ENCODE results near the gene DDX60.
A peak's percentile ranks its signal among the peaks of the same experiment; 100 is the strongest.
"Not testable (repeated sequence)": the region's sequence is repeated elsewhere in the genome, so short reads cannot be mapped to it uniquely, and the experiment has no call there.

DDX60 gene, protein sequence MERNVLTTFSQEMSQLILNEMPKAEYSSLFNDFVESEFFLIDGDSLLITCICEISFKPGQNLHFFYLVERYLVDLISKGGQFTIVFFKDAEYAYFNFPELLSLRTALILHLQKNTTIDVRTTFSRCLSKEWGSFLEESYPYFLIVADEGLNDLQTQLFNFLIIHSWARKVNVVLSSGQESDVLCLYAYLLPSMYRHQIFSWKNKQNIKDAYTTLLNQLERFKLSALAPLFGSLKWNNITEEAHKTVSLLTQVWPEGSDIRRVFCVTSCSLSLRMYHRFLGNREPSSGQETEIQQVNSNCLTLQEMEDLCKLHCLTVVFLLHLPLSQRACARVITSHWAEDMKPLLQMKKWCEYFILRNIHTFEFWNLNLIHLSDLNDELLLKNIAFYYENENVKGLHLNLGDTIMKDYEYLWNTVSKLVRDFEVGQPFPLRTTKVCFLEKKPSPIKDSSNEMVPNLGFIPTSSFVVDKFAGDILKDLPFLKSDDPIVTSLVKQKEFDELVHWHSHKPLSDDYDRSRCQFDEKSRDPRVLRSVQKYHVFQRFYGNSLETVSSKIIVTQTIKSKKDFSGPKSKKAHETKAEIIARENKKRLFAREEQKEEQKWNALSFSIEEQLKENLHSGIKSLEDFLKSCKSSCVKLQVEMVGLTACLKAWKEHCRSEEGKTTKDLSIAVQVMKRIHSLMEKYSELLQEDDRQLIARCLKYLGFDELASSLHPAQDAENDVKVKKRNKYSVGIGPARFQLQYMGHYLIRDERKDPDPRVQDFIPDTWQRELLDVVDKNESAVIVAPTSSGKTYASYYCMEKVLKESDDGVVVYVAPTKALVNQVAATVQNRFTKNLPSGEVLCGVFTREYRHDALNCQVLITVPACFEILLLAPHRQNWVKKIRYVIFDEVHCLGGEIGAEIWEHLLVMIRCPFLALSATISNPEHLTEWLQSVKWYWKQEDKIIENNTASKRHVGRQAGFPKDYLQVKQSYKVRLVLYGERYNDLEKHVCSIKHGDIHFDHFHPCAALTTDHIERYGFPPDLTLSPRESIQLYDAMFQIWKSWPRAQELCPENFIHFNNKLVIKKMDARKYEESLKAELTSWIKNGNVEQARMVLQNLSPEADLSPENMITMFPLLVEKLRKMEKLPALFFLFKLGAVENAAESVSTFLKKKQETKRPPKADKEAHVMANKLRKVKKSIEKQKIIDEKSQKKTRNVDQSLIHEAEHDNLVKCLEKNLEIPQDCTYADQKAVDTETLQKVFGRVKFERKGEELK (N-terminal part only)

GRCh38 chr4:168318266-168318895, at the start of gene DDX60:
Gene DDX60 (minus strand): TSS chr4:168318752. CDS start chr4:168311259, 7,493 bp downstream.
- peak; percentile 47 for DNase-seq (ENCODE audit: low read depth)

- no peak for DNase-seq (ENCODE audit: low read depth)
These were observed 48.5 kb upstream of the DDX60 start for GRCh38 chr4:168367065-168367464.

GRCh38 chr4:168362025-168362401, 43.5 kb upstream of the DDX60 start:
- no peak for DNase-seq (ENCODE audit: low read depth)

- DNase-seq (ENCODE audit: low read depth): no peak
These were observed 42.9 kb upstream of the DDX60 start for GRCh38 chr4:168361365-168362024.

DNA sequence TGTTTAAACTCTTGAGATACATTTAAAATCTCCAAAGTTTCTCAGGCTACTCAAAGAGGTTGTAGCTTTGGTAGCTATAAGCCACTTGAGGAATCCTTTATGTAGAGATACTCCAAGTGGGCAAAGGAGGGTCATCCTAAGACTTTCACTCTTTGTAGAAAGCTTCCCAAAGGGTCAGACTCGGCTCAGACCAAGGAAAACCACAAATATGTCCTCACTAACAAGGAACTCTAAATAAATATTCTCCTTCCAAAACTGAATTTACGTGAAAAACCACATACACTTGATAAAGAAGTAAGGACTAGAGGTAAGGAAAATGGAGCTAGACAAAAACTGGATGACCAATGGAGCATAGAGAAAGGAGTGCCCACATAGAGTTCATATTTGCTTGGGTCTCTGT, 41.7 kb upstream of the DDX60 start:
- no peak for DNase-seq (ENCODE audit: low read depth)

DNA sequence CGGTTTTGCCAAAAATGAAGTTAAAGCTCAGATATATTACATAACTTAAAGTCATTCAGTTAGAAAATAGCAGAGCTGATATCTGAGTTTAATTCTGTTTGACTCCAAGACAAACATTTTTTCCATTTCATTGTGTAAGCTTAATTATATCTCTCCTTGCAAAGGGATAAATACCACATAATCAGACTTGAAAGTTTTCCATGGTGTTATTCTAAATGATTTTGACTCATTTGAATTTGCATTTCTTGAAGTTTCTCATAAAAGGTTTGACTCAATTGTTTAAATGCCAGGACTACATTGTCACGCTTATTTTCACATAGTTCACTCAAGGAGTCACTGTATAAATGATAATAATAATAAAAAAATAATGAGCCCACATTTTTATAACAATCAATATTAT, 39.4 kb upstream of the DDX60 start:
- no peak for DNase-seq (ENCODE audit: low read depth)

DNA sequence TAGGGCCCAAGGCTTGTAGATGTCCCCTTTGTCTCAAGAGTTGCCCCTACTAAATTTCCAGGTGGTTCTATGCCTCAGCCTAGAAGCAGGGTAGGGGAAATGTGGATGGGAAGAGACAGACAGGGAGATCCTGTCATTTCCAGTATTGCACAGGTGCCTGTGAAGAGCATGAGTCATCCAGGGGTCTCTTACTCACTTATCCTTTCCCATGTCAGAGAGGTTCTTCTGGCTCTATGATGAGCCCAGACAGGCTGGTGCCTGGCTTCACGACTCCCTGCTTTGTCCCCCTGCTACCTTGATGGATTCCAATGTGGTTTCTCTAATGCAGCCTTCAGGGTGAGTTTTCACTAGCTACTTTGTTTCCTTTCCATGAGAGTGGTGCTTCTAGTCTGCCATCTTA, 35.2 kb upstream of the DDX60 start:
- DNase-seq (ENCODE audit: low read depth): no peak

DNA sequence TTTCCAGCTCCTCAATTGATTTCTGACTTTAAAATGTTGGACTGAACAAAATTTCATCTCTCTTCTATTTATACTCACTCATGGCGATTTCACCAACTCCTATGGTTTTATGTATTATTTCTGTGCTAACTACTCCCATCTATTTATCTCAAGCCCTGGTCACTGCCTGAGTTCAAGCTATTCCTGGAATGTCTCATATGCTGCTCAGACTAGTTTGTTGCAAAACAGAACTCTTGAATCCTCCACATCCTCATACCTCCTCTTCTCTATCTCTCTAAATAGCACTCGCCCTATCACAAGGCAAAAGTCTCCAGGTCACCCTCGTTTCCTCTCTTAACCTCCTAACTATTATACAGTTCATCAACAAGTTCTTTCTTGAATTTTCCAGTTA, 19.0 kb upstream of the DDX60 start:
- no peak for DNase-seq (ENCODE audit: low read depth)

GRCh38 chr4:168336837-168337549, 18.4 kb upstream of the DDX60 start:
- no peak for DNase-seq (ENCODE audit: low read depth)

DNA sequence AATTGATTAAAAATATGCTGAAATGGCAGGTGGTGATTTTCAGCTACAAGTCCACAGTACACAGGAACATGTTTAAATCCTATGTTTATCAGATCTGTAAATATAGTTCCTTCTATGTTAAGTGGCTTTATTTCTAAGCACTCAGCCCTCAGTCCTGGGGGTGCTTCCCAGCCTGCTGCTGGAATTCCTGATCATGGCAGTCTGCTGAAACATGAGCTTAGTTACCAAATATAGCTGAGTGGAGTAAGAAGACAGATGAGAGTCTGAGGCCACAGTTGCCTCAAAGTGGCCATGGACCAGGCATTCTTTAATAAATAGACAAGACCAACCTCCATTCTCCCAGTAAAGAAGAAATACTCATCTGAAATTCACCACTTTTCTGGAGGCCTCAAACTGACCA, 17.1 kb upstream of the DDX60 start:
- DNase-seq (ENCODE audit: low read depth): no peak

DNA sequence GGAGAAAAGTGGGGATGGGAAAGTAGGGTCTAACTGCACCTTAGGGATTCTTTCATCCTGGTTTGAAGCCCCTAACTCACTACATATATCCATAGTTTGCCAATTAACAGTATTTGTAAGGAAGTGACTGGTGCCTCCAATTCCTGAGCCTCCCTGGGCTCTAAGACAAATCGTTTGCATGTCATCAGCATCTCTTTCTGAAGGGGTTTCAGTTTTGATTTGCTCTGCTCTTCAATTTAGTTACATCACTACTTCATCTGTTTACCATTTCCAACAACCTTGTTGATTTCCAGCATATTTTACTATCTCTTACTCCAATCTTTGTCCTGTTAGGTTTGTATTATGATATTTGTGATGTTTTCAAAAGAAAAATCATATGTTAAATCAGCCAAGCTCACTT, 15.5 kb upstream of the DDX60 start:
- no peak for DNase-seq (ENCODE audit: low read depth)

GRCh38 chr4:168330575-168330974, 12.0 kb upstream of the DDX60 start:
- not testable (repeated sequence) for DNase-seq (ENCODE audit: low read depth)

- no peak for DNase-seq (ENCODE audit: low read depth)
These were observed 7.0 kb upstream of the DDX60 start for GRCh38 chr4:168325591-168325990.

- no peak for DNase-seq (ENCODE audit: low read depth)
These were observed 2.5 kb upstream of the DDX60 start for GRCh38 chr4:168321006-168321405.

GRCh38 chr4:168319486-168320019, 1.0 kb upstream of the DDX60 start:
- DNase-seq (ENCODE audit: low read depth): no peak

DNA sequence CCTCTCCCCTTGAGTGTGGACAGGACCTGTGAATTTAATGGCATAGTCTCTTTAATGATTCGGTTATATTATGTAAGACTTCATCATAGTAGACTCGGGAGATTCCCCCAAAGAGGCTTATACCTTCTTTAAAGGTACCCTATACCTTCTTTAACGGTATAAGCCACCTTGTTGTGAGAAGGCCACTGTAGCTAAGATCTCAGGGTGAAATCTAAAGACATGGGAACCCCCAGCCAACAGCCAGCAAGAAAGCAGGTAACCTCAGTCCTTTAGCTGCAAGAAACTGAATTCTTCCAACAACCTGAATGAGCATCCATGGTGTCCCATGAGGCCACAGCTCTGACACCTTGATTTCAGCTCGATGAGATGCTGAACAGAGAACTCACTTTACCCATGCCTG, 931 bp downstream of the DDX60 start:
- no peak for DNase-seq (ENCODE audit: low read depth)

DNA sequence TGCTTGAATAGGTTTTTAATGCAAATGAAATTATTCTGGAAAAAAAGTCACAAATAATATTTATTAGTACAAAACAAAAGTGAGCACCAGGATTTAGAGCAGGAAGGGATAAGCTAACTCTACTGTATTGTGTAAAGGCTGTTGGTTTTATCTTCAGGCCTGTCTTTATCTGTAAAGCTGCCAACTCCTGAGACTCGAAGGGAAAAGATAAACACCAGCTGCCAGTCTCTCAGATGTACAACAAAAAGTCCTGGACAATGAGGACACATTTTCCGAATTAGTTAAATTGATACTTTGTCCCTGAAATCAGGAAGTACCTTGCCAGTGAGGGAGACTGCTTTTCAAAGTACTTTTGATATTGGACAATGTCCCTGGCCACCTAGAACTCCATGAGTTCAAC, 8.8 kb downstream of the DDX60 start:
- no peak for DNase-seq (ENCODE audit: low read depth)

DNA sequence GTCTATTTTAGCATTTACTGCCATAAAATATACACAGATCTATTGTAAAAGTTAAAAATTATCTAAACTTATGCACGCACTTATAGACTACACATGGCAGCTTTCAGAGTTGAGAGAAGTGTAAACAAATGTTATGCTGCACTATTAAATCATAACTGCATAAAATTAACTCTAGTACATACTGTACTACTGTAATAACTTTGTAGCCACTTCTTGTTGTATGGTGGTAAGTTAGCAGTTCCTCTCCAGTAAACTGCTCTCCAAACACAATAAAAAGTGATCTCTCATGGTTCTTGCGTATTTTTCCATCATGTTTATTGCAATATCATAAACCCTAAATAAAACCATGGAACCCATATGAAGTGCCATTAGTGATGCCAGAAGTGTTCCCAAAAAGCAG, 9.6 kb downstream of the DDX60 start:
- no peak for DNase-seq (ENCODE audit: low read depth)

DNA sequence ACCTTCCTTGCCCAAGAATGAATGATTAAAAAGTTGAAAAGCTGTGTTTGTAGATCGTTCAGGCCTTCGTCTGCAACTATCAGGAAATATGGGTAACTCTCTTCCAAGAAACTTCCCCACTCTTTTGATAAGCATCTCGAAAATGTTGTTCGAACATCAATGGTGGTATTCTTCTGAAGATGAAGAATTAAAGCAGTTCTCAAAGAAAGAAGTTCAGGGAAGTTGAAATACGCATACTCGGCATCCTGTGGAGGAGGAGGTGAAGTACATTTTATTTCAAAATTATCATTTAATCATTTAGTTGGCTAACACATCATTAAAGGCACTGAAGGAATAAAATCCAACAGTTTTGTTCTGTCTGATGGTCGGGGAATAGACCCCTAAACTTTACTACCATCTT, 12.1 kb downstream of the DDX60 start:
- no peak for DNase-seq (ENCODE audit: low read depth)

GRCh38 chr4:168304744-168305459, 13.7 kb downstream of the DDX60 start:
- peak; percentile 21 for DNase-seq (ENCODE audit: low read depth)

Data from fibroblast of the conjunctiva (primary cell).